Mammary epithelial cell (primary cell): ENCODE data around the gene LCE1E.

ENCODE experiments used
- EZH2 ChIP-seq: IDR thresholded peaks from 2 replicates; pipeline ENCODE4 v1.6.1; 2012; ENCODE audit warnings: low read length, inconsistent platforms, borderline replicate concordance
- TF ChIP-seq, protein P1 (sequence below), 2 donors: IDR thresholded peaks in 1 of 2; conservative IDR thresholded peaks in 1 of 2; 2 replicates each; pipeline ENCODE4 v1.5.1; 2011 to 2012; ENCODE audit warnings: inconsistent platforms in 2 of 2, low read length in 2 of 2, mild to moderate bottlenecking in 2 of 2, control low read depth in 1 of 2, low read depth in 1 of 2; ENCODE audit not compliant: insufficient read depth in 1 of 2; ENCODE audit errors: extremely low read depth in 1 of 2

DNA sequence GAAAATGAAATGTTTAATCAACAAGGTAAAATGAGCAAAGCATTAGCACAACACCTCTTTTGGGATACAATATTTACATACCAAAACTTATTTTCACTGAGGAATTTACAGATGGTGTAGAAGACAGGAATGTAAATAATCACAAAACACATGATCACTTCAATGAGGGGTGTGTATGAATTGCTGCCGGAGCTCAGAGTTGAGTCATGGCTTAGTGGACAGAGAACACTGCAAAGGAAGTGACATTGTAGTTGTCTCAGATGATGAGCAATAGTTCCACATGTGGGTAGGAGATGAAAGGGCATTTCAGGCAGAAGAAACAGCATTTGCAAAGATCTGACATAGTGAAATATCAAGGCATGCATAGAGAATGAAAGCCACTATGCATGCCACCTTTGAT is 33.8 kb upstream of the LCE1E start:
- TF ChIP-seq, protein P1, sequence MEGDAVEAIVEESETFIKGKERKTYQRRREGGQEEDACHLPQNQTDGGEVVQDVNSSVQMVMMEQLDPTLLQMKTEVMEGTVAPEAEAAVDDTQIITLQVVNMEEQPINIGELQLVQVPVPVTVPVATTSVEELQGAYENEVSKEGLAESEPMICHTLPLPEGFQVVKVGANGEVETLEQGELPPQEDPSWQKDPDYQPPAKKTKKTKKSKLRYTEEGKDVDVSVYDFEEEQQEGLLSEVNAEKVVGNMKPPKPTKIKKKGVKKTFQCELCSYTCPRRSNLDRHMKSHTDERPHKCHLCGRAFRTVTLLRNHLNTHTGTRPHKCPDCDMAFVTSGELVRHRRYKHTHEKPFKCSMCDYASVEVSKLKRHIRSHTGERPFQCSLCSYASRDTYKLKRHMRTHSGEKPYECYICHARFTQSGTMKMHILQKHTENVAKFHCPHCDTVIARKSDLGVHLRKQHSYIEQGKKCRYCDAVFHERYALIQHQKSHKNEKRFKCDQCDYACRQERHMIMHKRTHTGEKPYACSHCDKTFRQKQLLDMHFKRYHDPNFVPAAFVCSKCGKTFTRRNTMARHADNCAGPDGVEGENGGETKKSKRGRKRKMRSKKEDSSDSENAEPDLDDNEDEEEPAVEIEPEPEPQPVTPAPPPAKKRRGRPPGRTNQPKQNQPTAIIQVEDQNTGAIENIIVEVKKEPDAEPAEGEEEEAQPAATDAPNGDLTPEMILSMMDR (conservative IDR thresholded peaks at IDR 0.05 in 1 of 2, IDR thresholded peaks at IDR 0.05 in 1 of 2; ENCODE audit: extremely low read depth in 1 of 2, insufficient read depth in 1 of 2, low read depth in 1 of 2, low read length in 2 of 2): no peak
- TF ChIP-seq EZH2: no peak
